HepG2 (cell line): ENCODE results near the gene NTM. TPM values are rescaled to one million over a fixed set of nuclear protein-coding genes. Genes with fewer than 3 reads are reported as not detected.

Experiments used
- ATAC-seq: fragments of 200-7000 bp; cut with Tn5 transposase; 3 replicates; pipeline ENCODE4 v1.9.1; 2020; ENCODE audit warnings: mild to moderate bottlenecking, moderate library complexity
- BruUV-seq: library from RNA; stranded (reverse); fragments of 400-500 nt; replicated peaks from 2 replicates; lab custom pipeline; 2021; lab: Mats Ljungman, UMichigan
- CTCF ChIA-PET: fragments of 300-600 bp; formaldehyde crosslinking; extraction: SDS; loops from one replicate; lab custom pipeline; 2021; ENCODE audit warnings: low total read pairs, inconsistent platforms, low intra/inter-chr PET ratio; lab: Yijun Ruan, JAX
- POLR2A ChIA-PET: fragments of 350-600 bp; sonication (Branson Sonifier 250); formaldehyde crosslinking; loops from one replicate; lab custom pipeline; 2020; ENCODE audit warnings: antibody characterized with exemption, inconsistent platforms; lab: Yijun Ruan, JAX
- DNase-seq: peaks from one replicate; pipeline ENCODE4 v3.0.0-alpha.2; 2015; ENCODE audit warnings: low spot score
- FAIRE-seq: peaks from 3 replicates; lab custom pipeline; 2011; peaks lifted over from hg19 to GRCh38; lab: Jason Lieb, UNC
- H2AFZ ChIP-seq: one replicate; pipeline ENCODE4 v1.6.1; 2011; ENCODE audit warnings: low read length, inconsistent platforms
- H3K27ac ChIP-seq: fragments of 300-600 bp; 3 replicates; pipeline ENCODE4 v1.8.0; 2011; ENCODE audit warnings: mixed run types, mild to moderate bottlenecking, mixed read lengths, low read length, inconsistent platforms; ENCODE audit not compliant: insufficient read depth; ENCODE audit errors: extremely low read length
- H3K27me3 ChIP-seq, 2 experiments: fragments of 200-600 bp in 1 of 2; 2 replicates in 1 of 2; 3 replicates in 1 of 2; pipeline versions ENCODE4 v1.6.0 to v1.8.0; 2011; ENCODE audit warnings: low read length in 2 of 2, mild to moderate bottlenecking in 2 of 2, moderate library complexity in 2 of 2, inconsistent platforms in 1 of 2; ENCODE audit not compliant: insufficient read depth in 2 of 2, control insufficient read depth in 1 of 2
- H3K36me3 ChIP-seq, 2 experiments: fragments of 200-600 bp in 1 of 2; replicated peaks in 1 of 2; 2 replicates in 1 of 2; 3 replicates in 1 of 2; pipeline versions ENCODE4 v1.5.1 to v1.8.0; 2011; ENCODE audit warnings: low read length in 2 of 2, inconsistent platforms in 1 of 2; ENCODE audit not compliant: insufficient read depth in 2 of 2, control insufficient read depth in 1 of 2
- H3K4me1 ChIP-seq: 2 replicates; pipeline ENCODE4 v1.5.1; 2012; ENCODE audit warnings: low read length, inconsistent platforms; ENCODE audit not compliant: insufficient read depth
- H3K4me2 ChIP-seq: 2 replicates; pipeline ENCODE4 v1.6.0; 2011; ENCODE audit warnings: low read depth, low read length, inconsistent platforms
- H3K4me3 ChIP-seq, 3 experiments: fragments of 200-600 bp in 1 of 3; sonication (generic), shearing (Covaris generic) in 1 of 3; replicated peaks in 1 of 3; 2 replicates each; pipeline ENCODE4 v1.5.1; 2011 to 2016; ENCODE audit warnings: low read length in 3 of 3, inconsistent platforms in 2 of 3, low read depth in 2 of 3, mild to moderate bottlenecking in 2 of 3, control low read depth in 1 of 3, mixed read lengths in 1 of 3; ENCODE audit not compliant: insufficient read depth in 1 of 3
- H3K79me2 ChIP-seq: one replicate; pipeline ENCODE4 v1.6.1; 2011; ENCODE audit warnings: low read length, inconsistent platforms; ENCODE audit not compliant: insufficient read depth
- H3K9ac ChIP-seq: 2 replicates; pipeline ENCODE4 v1.6.0; 2011; ENCODE audit warnings: mild to moderate bottlenecking, low read depth, low read length, inconsistent platforms; ENCODE audit not compliant: insufficient read depth
- H3K9me3 ChIP-seq: 2 replicates; pipeline ENCODE4 v1.5.1; 2012; ENCODE audit warnings: mild to moderate bottlenecking, low read length
- H4K20me1 ChIP-seq: 2 replicates; pipeline ENCODE4 v1.6.0; 2011; ENCODE audit warnings: inconsistent platforms, mild to moderate bottlenecking, low read length, moderate library complexity; ENCODE audit not compliant: insufficient read depth
- HES4 ChIP-seq: sonication (generic); formaldehyde crosslinking; IDR thresholded peaks from 2 replicates; pipeline ENCODE4 v1.9.0; 2021; ENCODE audit warnings: mild to moderate bottlenecking, missing genetic modification reagents, borderline replicate concordance
- MXD4 ChIP-seq: IDR thresholded peaks from 2 replicates; pipeline ENCODE4 v1.6.1; 2016; ENCODE audit warnings: mild to moderate bottlenecking, missing biosample characterization, missing genetic modification reagents
- POLR2A ChIP-seq, 2 experiments: IDR thresholded peaks; 2 replicates each; pipeline ENCODE4 v1.6.1; 2011; ENCODE audit warnings: low read depth in 2 of 2, low read length in 2 of 2, mild to moderate bottlenecking in 1 of 2, moderate library complexity in 1 of 2; ENCODE audit not compliant: insufficient read depth in 1 of 2
- XBP1 ChIP-seq: sonication (generic); formaldehyde crosslinking; IDR thresholded peaks from 2 replicates; pipeline ENCODE4 v1.5.0; 2020; ENCODE audit warnings: missing genetic modification reagents
- ZNF24 ChIP-seq: fragments of 450-650 bp; IDR thresholded peaks from 2 replicates; pipeline ENCODE4 v1.6.1; 2017; ENCODE audit warnings: antibody characterized with exemption, mild to moderate bottlenecking
- ZNF329 ChIP-seq: sonication (generic); formaldehyde crosslinking; IDR thresholded peaks from 2 replicates; pipeline ENCODE4 v1.9.0; 2021; ENCODE audit warnings: low read depth, mild to moderate bottlenecking, missing genetic modification reagents
- ZNF44 ChIP-seq: sonication (generic); formaldehyde crosslinking; IDR thresholded peaks from 2 replicates; pipeline ENCODE4 v1.5.1; 2020; ENCODE audit warnings: mild to moderate bottlenecking, missing genetic modification reagents
- ZNF564 ChIP-seq: sonication (generic); formaldehyde crosslinking; IDR thresholded peaks from 2 replicates; pipeline ENCODE4 v1.8.1; 2023; ENCODE audit warnings: mild to moderate bottlenecking, missing genetic modification reagents
- WGBS: methylation state at CpG from one replicate; pipeline ENCODE4 v1.1.6; 2017; ENCODE audit warnings: low lambda C conversion rate; 5-methylcytosine and 5-hydroxymethylcytosine counted together
- in situ Hi-C: cut with HindIII; loops from 2 replicates; pipeline ENCODE4 v1.10.0; 2017; ENCODE audit warnings: low pct_unique_long_range_greater_than_20kb; ENCODE audit not compliant: extremely low pct_ligation_motif_present
- intact Hi-C: fragments of 100-400 bp; cut with micrococcal nuclease; formaldehyde crosslinking; loops from one replicate; pipeline ENCODE4 v1.10.0; 2022; ENCODE audit not compliant: unreplicated experiment
- polyA plus RNA-seq, 8 experiments: library from polyadenylated mRNA; depleted of rRNA in 3 of 8; stranded (reverse) in 7 of 8; unstranded in 1 of 8; fragments of >200 nt; fragmentation: Illumina TruSeq in 4 of 8; extraction: Trizol in 4 of 8; gene quantifications; 2 replicates each; pipeline versions ENCODE4 v1.2.1 to v1.2.3, GENCODE V29; 2011 to 2016; ENCODE audit warnings: low read depth in 4 of 8, missing spikeins in 1 of 8, mixed read lengths in 1 of 8; ENCODE audit not compliant: insufficient read depth in 1 of 8
- total RNA-seq, 5 experiments: library from RNA; depleted of rRNA; stranded (reverse); fragments of >200 nt; fragmentation: Illumina TruSeq; extraction: Trizol; gene quantifications; 2 replicates each; pipeline ENCODE4 v1.2.3, GENCODE V29; 2016; ENCODE audit warnings: low read depth in 1 of 5
- TF ChIP-seq, protein P1 (sequence below): sonication (generic); formaldehyde crosslinking; IDR thresholded peaks from 2 replicates; pipeline ENCODE4 v1.5.0; 2020; ENCODE audit warnings: missing genetic modification reagents, mild to moderate bottlenecking, borderline replicate concordance
- TF ChIP-seq, protein P2 (sequence below): sonication (generic); formaldehyde crosslinking; IDR thresholded peaks from 2 replicates; pipeline ENCODE4; 2020; ENCODE audit warnings: missing genetic modification reagents, mild to moderate bottlenecking, borderline replicate concordance

NTM gene
- total and polyA plus RNA-seq, 2 of the 13 experiments (the other 11 are each of a cell fraction or from before 2014, with no cell fraction given), result not detected

DNA sequence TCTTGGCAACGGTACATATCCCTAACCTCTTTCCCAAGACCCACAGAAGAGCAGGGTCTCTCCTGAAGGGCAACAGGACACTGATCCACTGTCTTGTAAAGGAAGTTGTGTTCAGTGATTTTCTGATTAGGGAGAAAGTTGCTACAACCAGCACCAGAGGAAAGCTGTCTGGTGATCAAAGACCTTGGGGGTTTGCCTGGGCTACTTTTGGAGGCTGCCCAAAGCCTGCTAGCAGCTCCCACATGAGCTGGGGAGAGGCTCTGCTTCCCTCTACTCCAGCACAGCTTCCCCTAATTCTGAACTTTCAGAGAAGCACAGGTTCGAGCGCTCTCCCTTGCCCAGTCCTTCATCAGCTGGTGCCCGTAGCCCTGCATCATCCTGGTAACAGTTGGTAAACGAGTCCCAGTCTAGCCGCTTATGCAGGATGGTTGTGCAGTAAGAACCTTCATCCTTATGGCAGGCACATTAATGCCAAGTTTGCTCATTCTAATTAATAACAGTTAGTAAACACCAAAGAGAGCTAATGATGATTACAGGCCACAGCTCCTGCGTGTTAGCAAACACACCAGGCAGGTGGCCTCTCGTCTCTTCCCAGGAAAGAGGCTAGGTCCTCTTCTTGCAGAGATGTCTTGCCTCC lies 173.1 kb downstream of the NTM start:
- Histone ChIP-seq H3K4me3 (no peak overlapping the region), H4K20me1 (no peaks in the 10 kb centered on the region), H3K4me1 (no peaks in the 10 kb centered on the region), H3K27ac (no peak overlapping the region), H3K27me3 (peaks cover 0 to 11% of the 10 kb centered on the region in 2 experiments; a peak in 1 of 5 replicates), H3K9ac (no peak overlapping the region), H2AFZ (no peak overlapping the region), H3K4me2 (no peak overlapping the region), H3K36me3 (no peaks in the 10 kb centered on the region), H3K79me2 (no peaks in the 10 kb centered on the region), H3K9me3 (peaks cover 5% of the 10 kb centered on the region; the same call in 1 of the 2 replicates)
- ATAC-seq (no peak), FAIRE-seq (no peak), DNase-seq (no peak)
- no TSS peak for BruUV-seq
- 0% methylated on average over 7 of the region's 8 CpGs for WGBS
- intact Hi-C loops (no loop called here), in situ Hi-C loops (no loop called here)
- ChIA-PET POLR2A (no interaction called here), CTCF (no interaction called here)
- no peak for TF ChIP-seq ZNF24
- TF ChIP-seq ZNF329, result no peak
- no peak for TF ChIP-seq ZNF44 (CRISPR knock-in tag)
- TF ChIP-seq, protein P1, sequence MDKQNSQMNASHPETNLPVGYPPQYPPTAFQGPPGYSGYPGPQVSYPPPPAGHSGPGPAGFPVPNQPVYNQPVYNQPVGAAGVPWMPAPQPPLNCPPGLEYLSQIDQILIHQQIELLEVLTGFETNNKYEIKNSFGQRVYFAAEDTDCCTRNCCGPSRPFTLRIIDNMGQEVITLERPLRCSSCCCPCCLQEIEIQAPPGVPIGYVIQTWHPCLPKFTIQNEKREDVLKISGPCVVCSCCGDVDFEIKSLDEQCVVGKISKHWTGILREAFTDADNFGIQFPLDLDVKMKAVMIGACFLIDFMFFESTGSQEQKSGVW (CRISPR knock-in tag), result no peak
- no peak for TF ChIP-seq MXD4 (CRISPR knock-in tag)
- TF ChIP-seq, protein P2, sequence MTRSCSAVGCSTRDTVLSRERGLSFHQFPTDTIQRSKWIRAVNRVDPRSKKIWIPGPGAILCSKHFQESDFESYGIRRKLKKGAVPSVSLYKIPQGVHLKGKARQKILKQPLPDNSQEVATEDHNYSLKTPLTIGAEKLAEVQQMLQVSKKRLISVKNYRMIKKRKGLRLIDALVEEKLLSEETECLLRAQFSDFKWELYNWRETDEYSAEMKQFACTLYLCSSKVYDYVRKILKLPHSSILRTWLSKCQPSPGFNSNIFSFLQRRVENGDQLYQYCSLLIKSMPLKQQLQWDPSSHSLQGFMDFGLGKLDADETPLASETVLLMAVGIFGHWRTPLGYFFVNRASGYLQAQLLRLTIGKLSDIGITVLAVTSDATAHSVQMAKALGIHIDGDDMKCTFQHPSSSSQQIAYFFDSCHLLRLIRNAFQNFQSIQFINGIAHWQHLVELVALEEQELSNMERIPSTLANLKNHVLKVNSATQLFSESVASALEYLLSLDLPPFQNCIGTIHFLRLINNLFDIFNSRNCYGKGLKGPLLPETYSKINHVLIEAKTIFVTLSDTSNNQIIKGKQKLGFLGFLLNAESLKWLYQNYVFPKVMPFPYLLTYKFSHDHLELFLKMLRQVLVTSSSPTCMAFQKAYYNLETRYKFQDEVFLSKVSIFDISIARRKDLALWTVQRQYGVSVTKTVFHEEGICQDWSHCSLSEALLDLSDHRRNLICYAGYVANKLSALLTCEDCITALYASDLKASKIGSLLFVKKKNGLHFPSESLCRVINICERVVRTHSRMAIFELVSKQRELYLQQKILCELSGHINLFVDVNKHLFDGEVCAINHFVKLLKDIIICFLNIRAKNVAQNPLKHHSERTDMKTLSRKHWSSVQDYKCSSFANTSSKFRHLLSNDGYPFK (CRISPR knock-in tag), result no peak
- TF ChIP-seq XBP1, result no peak
- TF ChIP-seq ZNF564, result no peak
- no peak for TF ChIP-seq HES4
- TF ChIP-seq POLR2A (IDR thresholded peaks at IDR 0.05; ENCODE audit: insufficient read depth in 1 of 2, low read depth in 2 of 2, low read length in 2 of 2), result no peak
